Esophagus muscularis mucosa (tissue), 3 donors: ENCODE data around the gene DMRTB1.

ENCODE experiments used
- CTCF ChIP-seq, 3 experiments: fragments of 200-600 bp in 2 of 3; fragments of 450-650 bp in 1 of 3; sonication (generic) in 2 of 3; IDR thresholded peaks; one replicate each; pipeline ENCODE4 v1.5.1; 2017 to 2019; ENCODE audit warnings: antibody characterized with exemption in 3 of 3, mild to moderate bottlenecking in 2 of 3, moderate library complexity in 1 of 3
- POLR2A ChIP-seq: fragments of 450-650 bp; IDR thresholded peaks from one replicate; pipeline ENCODE4 v1.6.1; 2017; ENCODE audit warnings: antibody characterized with exemption, moderate library complexity, mild to moderate bottlenecking, low read depth

GRCh38 chr1:53410100-53410541 lies 49.1 kb upstream of the DMRTB1 start:
- TF ChIP-seq CTCF (IDR thresholded peaks at IDR 0.05) (no peak), POLR2A (no peak)
